Upper lobe of left lung (tissue), 6 donors: ENCODE results near the gene GRK3. TPM values are rescaled to one million over a fixed set of nuclear protein-coding genes. Genes with fewer than 3 reads are reported as not detected.

Experiments used
- ATAC-seq, 2 donors: fragments of 200-7000 bp; cut with Tn5 transposase; one replicate each; pipeline ENCODE4 v1.9.1; 2022; ENCODE audit warnings: mild to moderate bottlenecking in 2 of 2, moderate library complexity in 2 of 2; ENCODE audit not compliant: low FRiP score in 2 of 2
- DNase-seq, 2 donors: peaks; one replicate each; pipeline ENCODE4 v3.0.0-alpha.2; 2019 to 2020
- H3K27ac ChIP-seq, 4 donors: fragments of 200-600 bp; sonication (generic); one replicate each; pipeline ENCODE4 v1.5.1; 2016 to 2019
- H3K27me3 ChIP-seq, 4 donors: fragments of 200-600 bp; sonication (generic); one replicate each; pipeline ENCODE4 v1.5.1; 2017 to 2019
- H3K36me3 ChIP-seq, 4 donors: fragments of 200-600 bp; sonication (generic); one replicate each; pipeline ENCODE4 v1.5.1; 2016 to 2019
- H3K4me1 ChIP-seq, 4 donors: fragments of 200-600 bp; sonication (generic); one replicate each; pipeline ENCODE4 v1.5.1; 2018 to 2019
- H3K4me3 ChIP-seq, 4 donors: fragments of 200-600 bp; sonication (generic); one replicate each; pipeline ENCODE4 v1.5.1; 2017 to 2019; ENCODE audit warnings: mild to moderate bottlenecking in 2 of 4, moderate library complexity in 1 of 4
- H3K9me3 ChIP-seq, 4 donors: fragments of 200-600 bp; sonication (generic); one replicate each; pipeline ENCODE4 v1.5.1; 2018 to 2019
- CTCF ChIP-seq, 6 experiments: fragments of 450-650 bp in 4 of 6; fragments of 200-600 bp in 2 of 6; sonication (generic) in 2 of 6; IDR thresholded peaks; one replicate each; pipeline ENCODE4 v1.5.1; 2016 to 2019; ENCODE audit warnings: antibody characterized with exemption in 6 of 6
- EP300 ChIP-seq, 4 donors: sonication (generic); formaldehyde crosslinking; IDR thresholded peaks; one replicate each; pipeline ENCODE4 v1.5.1; 2017; ENCODE audit warnings: antibody characterized with exemption in 4 of 4, control low read depth in 2 of 4
- POLR2A ChIP-seq, 4 donors: fragments of 450-650 bp; IDR thresholded peaks; one replicate each; pipeline ENCODE4 v1.5.1; 2016 to 2017; ENCODE audit warnings: antibody characterized with exemption in 4 of 4, mild to moderate bottlenecking in 2 of 4
- POLR2AphosphoS5 ChIP-seq, 2 donors: sonication (generic); formaldehyde crosslinking; IDR thresholded peaks; one replicate each; pipeline ENCODE4 v1.5.1; 2017; ENCODE audit warnings: antibody characterized with exemption in 2 of 2
- WGBS, 2 donors: methylation state at CpG; one replicate each; pipeline ENCODE4 v1.1.5; 2017 to 2018; 5-methylcytosine and 5-hydroxymethylcytosine counted together
- total RNA-seq, 6 donors: library from RNA; depleted of rRNA in 4 of 6; stranded (reverse); fragments of >200 nt in 4 of 6; gene quantifications; one replicate each; pipeline versions ENCODE4 v1.1.0 to v1.2.1, GENCODE V29; 2016 to 2021
- donor health status: DM: no; HTN: no; CAD: no; lungs with moderate emphysema.
- donor health status: DM: no; HTN: yes; CAD: no; lungs with severe emphysema.

Gene GRK3
- total RNA-seq, 6 donors from 2014 or later: 16.0 to 25.2 (median 21.6) TPM

- H3K4me1 ChIP-seq: peaks cover 0 to 7% (median 5%) of the 10 kb centered on the region in 4 donors
- no peaks in the 10 kb centered on the region for H3K36me3 ChIP-seq
- H3K4me3 ChIP-seq: no peak overlapping the region
- H3K9me3 ChIP-seq: peaks cover 0 to 17% (median 11%) of the 10 kb centered on the region in 4 donors
- ATAC-seq: no peak
- 75 to 77% methylated on average over 7 of the region's 7 CpGs for WGBS, 2 donors
- H3K27ac ChIP-seq: no peak overlapping the region
- no peak for DNase-seq
- TF ChIP-seq EP300 (IDR thresholded peaks at IDR 0.05) (no peak), POLR2A (IDR thresholded peaks at IDR 0.05) (no peak), CTCF (IDR thresholded peaks at IDR 0.05) (no peak), POLR2AphosphoS5 (IDR thresholded peaks at IDR 0.05) (no peak)
- peaks cover 0 to 2% (median 0%) of the 10 kb centered on the region in 4 donors for H3K27me3 ChIP-seq
Measured at GRCh38 chr22:25763239-25763777, 198.8 kb downstream of the GRK3 start.

GRCh38 chr22:25764270-25765015 lies 200.0 kb downstream of the GRK3 start:
- 66 to 70% methylated on average over 4 to 8 of the region's 8 CpGs for WGBS, 2 donors
- ATAC-seq (no peak), DNase-seq (no peak)
- peaks cover 0 to 17% (median 11%) of the 10 kb centered on the region in 4 donors for H3K9me3 ChIP-seq
- H3K27ac ChIP-seq: no peak overlapping the region
- no peak for TF ChIP-seq CTCF (IDR thresholded peaks at IDR 0.05)
- TF ChIP-seq POLR2AphosphoS5 (IDR thresholded peaks at IDR 0.05): no peak
- no peak for TF ChIP-seq POLR2A (IDR thresholded peaks at IDR 0.05)
- TF ChIP-seq EP300 (IDR thresholded peaks at IDR 0.05): no peak
- no peaks in the 10 kb centered on the region for H3K36me3 ChIP-seq
- H3K27me3 ChIP-seq: peaks cover 0 to 2% (median 0%) of the 10 kb centered on the region in 4 donors
- no peak overlapping the region for H3K4me3 ChIP-seq
- peaks cover 0 to 5% (median 3%) of the 10 kb centered on the region in 4 donors for H3K4me1 ChIP-seq

- Histone ChIP-seq H3K27me3 (peaks cover 0 to 2% (median 0%) of the 10 kb centered on the region in 4 donors), H3K36me3 (no peaks in the 10 kb centered on the region), H3K27ac (no peak overlapping the region), H3K4me3 (no peak overlapping the region), H3K4me1 (peaks cover 0 to 1% (median 0%) of the 10 kb centered on the region in 4 donors), H3K9me3 (peaks cover 0 to 17% (median 11%) of the 10 kb centered on the region in 4 donors)
- ATAC-seq: no peak
- TF ChIP-seq CTCF (IDR thresholded peaks at IDR 0.05) (no peak), EP300 (IDR thresholded peaks at IDR 0.05) (no peak), POLR2A (IDR thresholded peaks at IDR 0.05) (no peak), POLR2AphosphoS5 (IDR thresholded peaks at IDR 0.05) (no peak)
- WGBS, 2 donors: 80 to 93% methylated on average over 2 of the region's 2 CpGs
- no peak for DNase-seq
Measured at GRCh38 chr22:25765016-25765367, 200.5 kb downstream of the GRK3 start.

GRCh38 chr22:25765801-25766200 lies 201.3 kb downstream of the GRK3 start:
- 83 to 93% methylated on average over 4 of the region's 4 CpGs for WGBS, 2 donors
- Histone ChIP-seq H3K4me1 (no peaks in the 10 kb centered on the region), H3K4me3 (no peak overlapping the region), H3K27me3 (peaks cover 0 to 2% (median 0%) of the 10 kb centered on the region in 4 donors), H3K9me3 (peaks cover 0 to 17% (median 11%) of the 10 kb centered on the region in 4 donors), H3K27ac (no peak overlapping the region), H3K36me3 (no peaks in the 10 kb centered on the region)
- no peak for DNase-seq
- no peak for ATAC-seq
- TF ChIP-seq EP300 (IDR thresholded peaks at IDR 0.05) (no peak), POLR2AphosphoS5 (IDR thresholded peaks at IDR 0.05) (no peak), CTCF (IDR thresholded peaks at IDR 0.05) (no peak), POLR2A (IDR thresholded peaks at IDR 0.05) (no peak)
